ENCODE data around the gene NRF1.

Gene NRF1

DNA sequence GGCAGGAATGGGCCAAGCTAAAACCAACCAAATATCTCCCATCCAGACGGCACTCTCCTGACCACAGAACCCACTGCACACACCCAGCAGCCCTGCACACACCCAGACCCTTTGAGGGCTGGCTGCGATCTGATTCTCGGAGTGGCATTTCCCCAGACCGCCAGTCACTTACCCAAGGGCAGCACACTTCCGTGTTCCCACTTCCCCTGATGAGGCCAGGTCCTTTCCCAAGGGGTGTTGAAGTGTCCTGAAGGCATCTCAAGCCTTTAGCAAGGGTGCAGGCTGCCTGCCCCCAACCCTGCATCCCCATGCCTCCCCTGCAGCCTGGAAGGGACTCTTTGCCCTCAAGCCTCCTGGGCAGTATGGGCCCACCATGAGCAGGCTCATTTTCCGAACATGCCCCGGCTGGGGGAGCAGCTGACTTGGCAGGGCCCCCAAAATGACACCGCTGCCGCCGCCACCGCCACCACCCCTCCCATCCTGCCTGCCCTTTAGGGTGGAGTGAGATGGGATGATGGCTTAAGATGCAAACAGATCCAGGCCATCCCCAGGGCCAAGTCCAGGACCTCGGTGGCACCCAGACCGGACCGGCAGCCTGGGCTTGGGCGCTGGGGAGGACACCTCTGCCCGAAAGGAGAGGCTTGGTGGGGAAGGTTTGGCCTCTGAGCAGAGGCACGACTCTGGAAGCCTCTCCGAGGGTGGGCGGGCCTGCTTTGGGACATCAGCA lies 159.8 kb downstream of the NRF1 start:
- DNase-seq (ENCODE audit: low spot score) = no peak

DNA sequence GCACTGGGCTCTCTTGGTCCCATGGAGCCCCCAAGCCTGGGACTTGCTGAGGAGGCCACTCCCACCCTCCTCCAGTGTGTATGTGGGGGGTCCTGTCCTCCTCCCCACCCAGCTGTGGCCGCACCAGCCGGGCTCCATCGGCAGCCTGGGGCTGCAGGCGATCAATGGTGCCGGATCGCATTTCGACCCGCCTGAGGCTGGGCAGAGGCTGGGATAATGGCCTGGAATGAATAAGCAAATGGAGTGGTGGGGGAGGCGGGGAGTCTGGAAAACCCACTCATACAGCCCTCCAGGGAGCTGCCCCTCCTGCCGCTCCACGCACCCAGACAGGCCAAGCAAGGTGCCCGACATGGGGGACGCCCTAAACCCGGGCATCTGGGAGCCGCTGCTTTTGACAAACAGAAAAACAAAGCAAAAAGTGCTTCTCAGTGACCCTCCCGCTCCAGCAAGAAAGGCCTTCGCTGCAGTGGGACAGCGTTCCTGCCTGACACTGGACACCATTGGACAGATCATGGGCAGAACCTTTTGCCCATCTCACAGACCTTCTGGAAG lies 160.5 kb downstream of the NRF1 start:
- no peak for DNase-seq (ENCODE audit: low spot score)

DNA sequence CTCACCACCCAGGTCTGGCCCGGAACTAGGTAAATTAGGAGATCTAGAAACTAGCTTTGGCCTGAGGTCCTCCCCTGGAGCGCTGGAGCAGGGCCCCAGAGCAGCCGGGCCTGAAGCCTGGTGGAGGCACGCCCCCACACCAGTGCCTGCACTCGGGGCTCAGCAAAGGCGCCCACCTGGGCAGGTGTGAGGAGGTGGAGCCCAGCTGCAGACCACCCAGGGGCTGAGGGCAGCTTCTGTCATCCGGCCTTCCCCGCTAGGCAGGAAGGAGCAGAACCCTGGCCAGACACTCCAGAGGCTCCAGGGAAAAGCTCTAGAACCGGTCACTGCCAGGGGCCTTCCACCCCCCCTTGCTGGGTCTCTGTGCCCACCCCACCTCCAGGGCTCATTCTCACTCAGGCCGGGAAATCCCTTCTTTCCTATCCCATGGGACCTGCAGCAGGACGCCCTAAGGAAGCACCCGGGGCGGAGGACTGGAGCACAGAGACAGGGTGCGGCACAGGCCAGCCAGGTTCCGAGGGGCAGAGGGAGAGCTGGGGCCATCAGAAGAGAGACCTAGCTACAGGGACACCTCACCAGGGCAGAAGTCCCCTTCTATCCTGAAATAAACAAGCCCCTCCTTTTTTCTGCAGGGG lies 161.2 kb downstream of the NRF1 start:
- no peak for DNase-seq (ENCODE audit: low spot score)

DNA sequence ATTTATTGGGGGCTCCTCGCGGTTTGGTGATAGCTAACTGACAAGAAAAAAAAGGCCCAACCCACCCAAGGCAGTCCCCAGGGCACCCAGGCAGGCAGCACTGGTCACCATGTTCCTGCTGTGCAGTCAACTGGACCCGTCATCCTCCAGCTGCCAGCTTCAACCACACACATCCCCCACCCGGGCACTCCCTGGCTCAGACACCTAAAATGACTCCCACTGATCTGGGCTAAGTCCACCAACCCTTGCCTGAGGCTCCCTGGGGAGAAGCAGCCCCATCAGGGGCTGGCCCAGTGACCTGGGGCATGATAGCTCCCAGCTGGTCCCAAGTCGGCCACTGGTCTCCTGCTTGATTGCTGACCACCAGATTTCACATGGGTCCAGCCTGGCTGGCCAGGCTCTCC lies 161.8 kb downstream of the NRF1 start:
- DNase-seq (ENCODE audit: low spot score) = peak; percentile 64

DNA sequence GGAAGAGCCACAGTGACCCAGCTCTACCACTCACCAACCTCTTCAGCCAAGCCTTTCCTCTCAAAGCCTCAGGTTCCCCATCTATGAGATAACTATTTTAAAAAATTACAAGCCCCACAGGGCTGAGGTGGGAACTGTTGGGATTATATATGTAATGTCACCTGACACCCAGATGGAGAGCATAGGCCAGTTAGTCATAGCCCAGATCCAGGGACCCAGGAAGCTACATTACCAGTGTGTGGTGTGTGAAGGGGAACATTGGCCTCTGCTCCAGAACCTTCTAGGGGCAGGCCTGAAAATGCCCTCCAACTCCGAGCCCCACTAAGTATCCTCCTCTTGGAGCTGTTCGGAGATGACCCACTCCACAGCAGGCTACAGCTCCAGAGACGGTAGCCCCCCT lies 162.4 kb downstream of the NRF1 start:
- DNase-seq (ENCODE audit: low spot score) = peak; percentile 17

DNA sequence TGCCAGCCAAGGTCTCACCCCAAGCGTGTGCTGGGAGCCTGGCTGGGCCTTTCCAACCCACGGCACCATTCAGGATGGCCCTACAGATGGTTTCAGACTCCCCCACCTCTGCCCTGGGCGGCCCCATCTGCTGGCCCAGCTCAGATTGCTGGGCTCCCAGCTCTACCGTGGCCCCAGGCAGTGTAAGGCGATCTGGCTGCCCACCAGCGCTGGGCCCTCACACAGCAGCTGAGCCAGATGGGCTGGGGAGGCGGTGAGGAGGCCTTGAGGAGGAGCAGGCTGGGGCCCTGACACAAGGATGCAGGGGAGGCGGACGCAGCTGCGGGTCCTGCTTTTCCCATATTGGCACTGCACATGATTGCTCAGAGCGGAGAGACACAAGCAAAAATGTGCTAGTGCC lies 162.8 kb downstream of the NRF1 start:
- DNase-seq (ENCODE audit: low spot score) = no peak

DNA sequence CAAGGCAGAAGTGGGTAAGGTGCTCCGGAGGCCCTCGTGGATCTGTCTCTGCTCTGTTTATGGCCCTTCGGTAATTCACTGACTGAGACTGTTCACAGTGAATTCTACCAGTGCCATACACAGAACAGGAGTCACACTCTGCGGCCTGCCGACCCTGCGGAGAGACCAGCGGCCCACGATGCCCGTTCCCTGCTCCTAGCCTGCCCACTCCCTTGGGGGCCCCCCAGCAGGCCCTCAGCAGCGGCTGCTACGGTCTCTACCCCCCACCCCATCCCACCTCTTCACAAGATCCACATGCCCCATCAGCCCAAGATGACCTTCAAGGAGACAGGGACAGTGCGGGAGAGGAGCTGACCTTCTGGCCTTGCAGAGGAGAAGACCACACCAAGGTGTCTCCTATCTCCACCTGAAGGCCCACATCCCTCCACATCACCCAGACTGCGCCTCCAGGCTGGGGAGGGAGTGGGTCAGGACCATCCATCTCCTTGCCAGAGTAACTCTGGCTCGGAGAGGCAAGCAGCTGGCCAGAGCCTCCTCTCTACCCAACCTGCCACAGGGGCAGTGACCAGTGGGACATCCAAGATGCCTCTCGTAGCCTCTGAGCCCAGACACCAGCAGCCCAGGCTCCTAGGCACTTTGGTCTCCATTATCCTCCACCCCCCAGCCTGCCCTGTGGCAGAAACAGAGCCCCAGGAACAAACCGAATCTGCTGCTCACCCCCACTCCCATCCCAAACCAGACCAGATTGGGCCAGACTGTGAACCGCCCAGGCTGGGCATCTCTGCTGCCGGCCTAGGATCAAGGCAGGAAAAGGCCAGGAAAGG lies 163.6 kb downstream of the NRF1 start:
- no peak for DNase-seq (ENCODE audit: low spot score)

DNA sequence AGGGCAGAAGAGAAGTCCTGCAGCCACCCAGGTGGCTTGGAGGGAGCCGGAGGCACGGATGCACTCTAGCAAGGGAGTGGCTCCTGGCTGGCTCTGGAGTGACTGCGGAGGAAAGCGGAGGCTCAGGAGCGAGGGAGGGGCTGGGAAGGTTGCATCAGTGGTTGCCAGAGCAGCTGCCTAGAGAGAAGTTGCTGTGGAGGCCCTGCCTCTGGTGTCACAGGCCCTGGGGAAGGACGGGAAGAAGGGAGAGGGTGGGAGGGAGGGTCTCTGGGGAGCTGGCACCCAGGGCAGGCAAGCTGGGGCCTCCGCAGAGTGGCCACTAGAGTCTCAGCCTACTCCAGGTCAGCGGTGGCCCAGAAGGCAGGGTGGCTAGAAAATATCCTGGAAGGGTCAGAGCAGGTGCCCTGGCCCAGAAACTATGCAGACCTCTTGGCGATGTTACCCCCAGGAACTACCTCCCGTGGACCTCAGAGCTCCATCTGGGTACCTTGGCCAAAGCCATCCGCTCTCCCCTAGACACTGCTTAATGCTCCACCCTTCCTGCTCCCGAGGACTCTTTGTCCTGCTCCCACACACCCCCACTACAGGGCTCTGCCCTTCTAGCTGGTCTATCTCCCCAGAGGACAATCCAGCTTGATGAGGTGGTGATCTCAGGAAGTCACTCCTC lies 164.3 kb downstream of the NRF1 start:
- no peak for DNase-seq (ENCODE audit: low spot score)

DNA sequence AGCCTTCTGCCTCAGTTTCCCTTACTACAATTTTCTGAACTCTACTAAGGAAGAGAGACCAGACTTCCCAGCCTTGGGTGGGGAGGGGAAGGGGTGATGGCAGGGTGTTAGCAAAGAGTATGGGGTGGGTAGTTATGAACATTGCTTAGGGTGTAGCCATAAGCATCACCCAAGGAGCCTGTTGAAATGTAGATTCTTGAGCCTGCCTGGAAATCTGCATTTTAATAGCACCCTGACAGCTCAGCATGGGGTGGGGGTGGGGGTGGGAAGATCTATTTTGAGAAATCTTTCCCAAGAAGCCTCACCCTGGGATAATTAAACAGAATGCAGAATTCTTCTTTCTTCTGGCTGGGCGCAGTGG lies 164.8 kb downstream of the NRF1 start:
- DNase-seq (ENCODE audit: low spot score) = no peak

DNA sequence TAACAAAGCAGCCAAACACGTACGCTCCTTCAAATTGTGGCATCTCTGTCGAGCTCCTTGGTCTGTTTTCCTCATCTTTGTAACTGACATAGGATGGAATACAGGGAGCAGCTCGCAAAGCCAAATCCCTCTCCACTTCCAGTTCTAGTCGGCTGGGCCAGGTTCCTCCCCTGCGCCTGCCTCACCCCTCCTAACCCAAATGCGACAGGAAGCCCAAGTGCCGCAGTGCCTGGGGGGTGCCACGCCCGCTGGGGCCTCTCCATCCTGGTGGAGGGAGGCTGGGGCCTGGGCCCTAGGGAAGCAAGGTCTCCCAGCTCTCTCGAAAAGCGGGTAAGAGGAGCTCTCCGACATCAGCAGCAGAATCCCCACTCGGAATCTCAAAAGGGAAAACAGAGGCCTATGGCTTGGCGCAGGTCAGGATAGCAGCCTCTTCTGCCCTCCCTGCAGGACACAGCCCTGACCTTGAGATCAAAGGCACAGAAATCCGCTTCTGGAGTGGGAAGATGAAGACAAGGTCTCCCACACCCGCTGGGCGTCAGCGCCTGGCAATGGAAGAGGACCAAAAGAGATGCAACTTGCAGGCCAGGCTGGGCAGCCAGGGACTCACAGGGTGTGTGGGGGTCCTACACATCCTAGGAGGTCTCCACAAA lies 165.8 kb downstream of the NRF1 start:
- no peak for DNase-seq (ENCODE audit: low spot score)

DNA sequence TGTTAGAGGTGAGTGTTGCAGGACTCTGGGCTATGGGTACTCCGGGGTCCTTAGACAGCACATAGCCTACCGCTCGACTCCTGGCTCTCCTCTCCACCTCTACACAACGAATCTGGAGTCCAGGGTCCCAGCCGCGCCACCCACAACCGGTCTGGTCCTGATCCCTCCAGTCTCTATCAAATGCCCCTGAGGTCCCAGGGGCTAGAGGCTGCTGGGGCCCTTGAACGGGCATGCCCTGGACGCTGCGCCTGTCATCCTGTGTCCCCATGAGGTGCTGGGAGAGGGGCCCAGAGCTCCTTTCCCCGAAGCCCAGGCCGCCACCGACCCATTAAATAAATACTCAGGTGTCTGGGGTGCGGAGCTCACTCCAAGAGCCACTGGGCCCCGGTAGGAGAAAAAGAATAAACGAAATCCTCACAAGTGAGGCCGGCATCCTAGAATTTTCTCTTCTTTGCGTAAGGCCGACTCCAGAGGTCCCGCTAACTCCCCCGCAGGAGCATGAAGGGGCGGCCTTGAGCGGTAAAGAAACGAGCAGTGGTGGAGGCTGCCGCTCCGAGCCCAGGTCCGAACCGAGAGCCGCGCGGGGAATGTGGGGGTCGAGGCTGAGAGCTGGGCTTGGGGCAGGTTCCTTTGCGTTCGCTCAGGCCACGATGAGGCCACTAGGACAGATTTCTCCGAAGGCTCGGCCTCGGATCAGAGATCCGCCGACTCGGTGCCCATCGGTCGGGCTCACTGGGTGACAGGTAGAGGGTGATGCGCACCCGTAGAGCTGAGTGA lies 166.7 kb downstream of the NRF1 start:
- DNase-seq (ENCODE audit: low spot score) = no peak

DNA sequence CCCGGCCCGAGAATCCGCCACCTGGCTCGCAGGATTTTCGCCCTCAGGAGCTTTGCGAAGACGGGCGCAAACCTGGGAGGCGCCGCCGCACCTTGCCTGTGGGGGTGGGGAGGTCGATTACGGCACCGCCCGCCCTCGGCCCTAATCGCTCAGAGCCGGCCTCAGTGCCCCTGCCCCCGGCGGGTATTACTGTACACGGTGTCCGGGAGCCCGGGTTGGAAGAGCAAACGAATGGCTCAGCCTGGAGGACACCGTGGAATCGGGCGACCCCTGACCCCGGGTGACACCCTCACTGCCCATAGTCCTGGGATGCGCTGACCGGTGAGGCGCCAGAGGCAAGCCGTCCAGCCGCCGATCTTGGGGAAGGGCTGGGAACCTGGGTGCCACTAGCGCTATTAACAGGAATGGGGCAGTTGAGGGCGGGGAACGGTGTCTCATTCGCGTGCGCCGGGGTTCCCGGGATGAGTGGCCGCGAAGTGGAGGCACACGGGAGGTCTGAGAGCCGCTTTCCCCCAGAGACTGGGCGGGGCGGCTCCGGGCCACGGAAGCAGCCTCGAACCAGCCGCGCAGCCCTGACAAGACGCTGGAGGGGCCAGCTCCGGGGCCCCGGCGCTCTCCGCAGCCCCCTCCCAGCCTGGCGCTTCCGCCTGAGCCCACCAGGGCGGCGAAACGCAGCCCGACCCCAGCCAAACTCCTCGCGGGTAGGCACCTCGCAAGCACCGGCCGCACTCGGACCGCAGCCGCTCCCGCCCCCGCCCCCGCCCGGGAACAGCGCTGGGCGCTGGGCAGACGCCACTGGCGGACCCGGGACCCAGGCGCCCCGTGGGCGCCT lies 167.5 kb downstream of the NRF1 start:
- peak; percentile 49 for DNase-seq (ENCODE audit: low spot score)

DNA sequence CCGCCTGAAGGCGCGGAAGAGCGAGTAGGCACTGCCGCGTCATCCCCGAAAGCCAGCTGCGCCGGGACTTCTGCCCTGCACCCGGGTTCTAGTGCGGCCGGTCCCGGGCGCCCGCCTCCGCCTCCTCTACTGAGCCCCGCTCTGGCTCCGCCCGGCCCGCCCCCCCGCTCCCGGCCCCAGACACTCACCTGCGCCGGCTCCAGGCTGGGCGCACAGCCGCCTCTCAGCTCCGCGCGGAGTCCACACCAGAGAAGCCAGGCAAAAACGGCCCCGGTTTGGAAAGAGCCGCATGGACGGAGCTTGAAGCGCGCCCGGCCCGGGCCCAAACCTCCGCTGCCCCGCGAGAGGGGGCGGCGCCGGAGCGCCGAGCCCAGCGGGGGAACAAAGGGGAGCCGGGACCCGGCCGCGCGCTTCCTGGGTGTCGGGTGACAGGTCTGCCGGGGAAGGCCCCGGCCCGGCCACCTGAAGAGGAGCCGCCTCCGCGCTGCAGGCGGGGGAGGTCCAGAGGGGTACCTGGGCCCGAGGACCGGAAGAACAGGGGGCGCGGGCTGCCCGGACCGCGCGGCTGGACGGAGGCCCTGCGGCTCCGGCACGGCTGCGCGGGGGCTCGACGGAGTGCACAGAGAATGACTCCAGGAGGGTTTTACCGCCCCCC lies 168.2 kb downstream of the NRF1 start:
- DNase-seq (ENCODE audit: low spot score) = peak; percentile 70

DNA sequence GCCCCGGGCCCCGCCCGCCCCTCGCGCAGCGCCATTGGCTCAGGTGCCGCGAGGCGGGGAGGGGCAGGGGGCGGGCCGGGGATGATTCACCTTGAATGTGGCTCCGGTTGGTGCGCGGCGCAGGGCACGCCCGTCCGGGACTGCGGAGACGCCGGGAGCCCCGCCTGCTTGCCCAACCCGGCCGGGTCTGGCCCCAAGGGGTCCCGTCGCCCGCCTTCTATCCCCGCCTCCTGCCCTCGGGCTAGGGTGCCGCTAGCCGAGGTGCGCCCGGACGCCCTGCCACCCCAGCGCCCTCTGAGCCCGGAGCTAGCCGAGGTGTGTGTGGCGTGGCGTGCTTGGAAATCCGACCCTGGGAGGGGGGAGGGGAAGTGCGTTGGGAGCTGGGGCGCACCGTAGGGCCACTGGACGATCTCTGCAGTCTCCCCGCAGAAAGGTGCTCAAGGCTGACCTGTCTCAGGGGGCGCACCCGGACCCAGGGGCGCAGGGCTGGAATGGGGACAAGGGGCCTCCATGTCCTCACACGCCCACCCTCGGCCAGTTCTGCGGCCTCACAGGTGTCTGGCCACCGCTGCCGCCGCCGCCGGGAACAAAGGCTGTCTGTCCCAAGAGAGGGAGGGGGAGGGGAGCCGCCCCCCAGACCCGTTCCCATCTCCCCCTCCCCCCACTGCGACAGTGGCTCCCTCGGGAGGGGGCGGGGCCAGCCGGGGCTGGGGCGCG lies 168.9 kb downstream of the NRF1 start:
- peak; percentile 93 for DNase-seq (ENCODE audit: low spot score)

DNA sequence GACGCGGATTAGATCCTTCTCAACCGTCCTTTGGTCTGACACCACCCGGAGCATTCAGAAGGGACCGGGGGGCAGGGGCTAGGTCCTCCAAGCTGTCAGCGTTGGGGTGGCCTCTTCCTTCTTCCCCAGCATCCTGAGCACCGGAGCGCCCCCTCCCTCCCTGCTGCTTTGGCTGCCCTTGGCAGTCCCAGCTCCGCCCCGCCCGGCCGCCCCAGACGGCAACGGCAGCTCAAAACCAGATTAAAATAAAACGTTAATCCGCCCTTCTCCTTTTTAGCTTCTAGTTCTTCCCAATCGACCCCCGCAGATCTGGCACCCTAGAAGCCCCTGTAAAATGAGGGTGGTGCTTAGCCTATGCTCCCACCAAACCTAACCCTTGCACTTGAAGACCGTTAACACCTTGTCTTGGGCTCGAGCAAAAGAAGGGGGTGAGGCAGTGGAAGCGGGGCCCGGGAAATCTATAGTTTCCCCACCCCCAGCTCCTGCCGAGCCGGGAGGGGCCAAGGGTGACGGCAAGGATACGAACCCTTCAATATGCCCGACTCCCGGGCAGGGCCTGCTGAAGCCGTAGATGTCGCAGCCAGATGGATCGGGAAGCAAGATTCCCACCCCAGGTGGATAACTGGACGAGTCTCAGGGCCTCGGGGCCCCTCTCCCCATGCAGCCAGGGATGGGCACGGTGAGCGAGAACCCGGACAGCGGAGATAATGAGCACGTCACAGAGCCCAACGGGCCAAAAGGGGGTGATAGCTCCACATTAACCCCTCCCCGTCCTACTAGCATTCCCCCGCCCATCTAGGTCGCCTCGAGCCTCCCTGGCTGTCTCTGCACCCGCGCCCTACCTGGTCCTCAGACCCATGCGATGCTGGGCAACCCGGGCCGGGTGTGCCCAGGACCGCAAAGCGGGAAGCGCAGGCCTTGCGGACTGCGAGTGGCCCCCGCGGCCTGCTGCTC lies 169.7 kb downstream of the NRF1 start:
- no peak for DNase-seq (ENCODE audit: low spot score)

DNA sequence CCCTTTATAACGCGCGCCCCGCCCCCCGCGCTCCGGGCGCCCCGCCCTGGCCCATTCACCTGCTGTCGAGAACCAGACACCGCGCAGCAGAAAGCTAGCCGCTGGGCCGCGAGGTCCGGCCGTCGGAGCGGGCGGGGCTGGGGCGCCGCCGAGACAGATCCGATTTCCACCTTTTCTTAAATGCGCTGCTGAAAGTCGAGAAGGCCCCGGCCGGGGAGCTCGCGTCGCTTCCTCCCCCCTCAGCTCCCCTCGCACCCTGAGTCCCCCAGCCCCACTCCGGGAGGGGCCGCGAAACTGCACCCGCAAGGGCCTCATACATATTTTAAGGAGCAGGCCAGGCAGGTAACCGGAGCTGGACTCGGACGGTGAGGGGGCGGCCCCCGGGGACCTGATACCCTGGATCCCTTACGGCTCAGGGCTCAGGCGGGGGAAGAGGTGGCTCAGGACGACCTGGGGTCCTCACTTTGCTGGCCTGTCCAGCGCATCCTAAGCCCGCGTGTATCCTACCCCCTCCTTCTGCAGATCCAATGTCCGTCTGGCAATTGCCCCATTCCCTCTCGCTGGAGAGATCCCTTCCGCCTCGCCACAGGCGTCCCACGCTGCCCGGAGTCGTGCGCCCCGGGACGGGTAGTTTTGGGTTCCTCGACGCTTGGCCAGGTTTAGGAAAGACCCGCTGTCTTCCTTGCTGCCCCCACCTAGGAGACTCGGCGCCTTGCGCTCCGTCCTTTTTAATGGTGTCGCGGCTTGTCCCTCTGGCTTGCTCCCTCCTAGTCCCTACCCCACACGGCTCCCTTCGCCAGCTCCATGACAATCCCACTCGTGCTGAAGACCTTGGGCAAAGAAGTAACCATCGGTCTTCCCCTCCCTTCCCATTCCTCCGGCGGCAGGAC lies 170.7 kb downstream of the NRF1 start:
- DNase-seq (ENCODE audit: low spot score) = no peak

All from kidney tubule cell (primary cell).